GM12875 (cell line): ENCODE data around the gene CLSTN2.

Source experiments
- H3K4me3 ChIP-seq: one replicate; pipeline ENCODE4 v1.5.1; 2011; ENCODE audit warnings: low read depth, low read length, control low read depth
- TF ChIP-seq, protein P1 (sequence below): IDR thresholded peaks from 2 replicates; pipeline ENCODE4 v1.5.1; 2011; ENCODE audit warnings: low read depth, mild to moderate bottlenecking, control low read depth, inconsistent platforms, low read length, moderate library complexity, borderline replicate concordance; ENCODE audit not compliant: insufficient read depth

CLSTN2 gene

DNA sequence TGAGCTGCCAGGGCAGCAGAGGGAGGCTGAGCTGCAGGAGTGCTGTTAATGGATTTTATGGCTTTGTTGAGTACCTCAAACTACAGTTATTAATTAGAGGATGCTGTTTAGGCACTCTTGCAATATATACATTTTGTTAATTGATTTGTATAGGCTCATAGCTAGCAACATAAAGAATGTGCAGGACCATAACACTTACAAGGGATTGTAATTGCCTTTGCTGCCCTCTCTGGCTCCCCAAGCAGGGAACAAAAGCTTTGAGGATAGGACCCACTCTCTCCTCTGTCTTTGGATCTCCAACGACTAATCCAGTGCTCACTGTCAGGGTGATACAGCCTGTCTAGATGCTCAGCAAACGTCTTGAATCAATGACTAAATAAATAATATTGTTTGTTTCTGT, 1.2 kb upstream of the CLSTN2 start:
- no peak overlapping the region for H3K4me3 ChIP-seq
- TF ChIP-seq, protein P1, sequence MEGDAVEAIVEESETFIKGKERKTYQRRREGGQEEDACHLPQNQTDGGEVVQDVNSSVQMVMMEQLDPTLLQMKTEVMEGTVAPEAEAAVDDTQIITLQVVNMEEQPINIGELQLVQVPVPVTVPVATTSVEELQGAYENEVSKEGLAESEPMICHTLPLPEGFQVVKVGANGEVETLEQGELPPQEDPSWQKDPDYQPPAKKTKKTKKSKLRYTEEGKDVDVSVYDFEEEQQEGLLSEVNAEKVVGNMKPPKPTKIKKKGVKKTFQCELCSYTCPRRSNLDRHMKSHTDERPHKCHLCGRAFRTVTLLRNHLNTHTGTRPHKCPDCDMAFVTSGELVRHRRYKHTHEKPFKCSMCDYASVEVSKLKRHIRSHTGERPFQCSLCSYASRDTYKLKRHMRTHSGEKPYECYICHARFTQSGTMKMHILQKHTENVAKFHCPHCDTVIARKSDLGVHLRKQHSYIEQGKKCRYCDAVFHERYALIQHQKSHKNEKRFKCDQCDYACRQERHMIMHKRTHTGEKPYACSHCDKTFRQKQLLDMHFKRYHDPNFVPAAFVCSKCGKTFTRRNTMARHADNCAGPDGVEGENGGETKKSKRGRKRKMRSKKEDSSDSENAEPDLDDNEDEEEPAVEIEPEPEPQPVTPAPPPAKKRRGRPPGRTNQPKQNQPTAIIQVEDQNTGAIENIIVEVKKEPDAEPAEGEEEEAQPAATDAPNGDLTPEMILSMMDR = no peak

DNA sequence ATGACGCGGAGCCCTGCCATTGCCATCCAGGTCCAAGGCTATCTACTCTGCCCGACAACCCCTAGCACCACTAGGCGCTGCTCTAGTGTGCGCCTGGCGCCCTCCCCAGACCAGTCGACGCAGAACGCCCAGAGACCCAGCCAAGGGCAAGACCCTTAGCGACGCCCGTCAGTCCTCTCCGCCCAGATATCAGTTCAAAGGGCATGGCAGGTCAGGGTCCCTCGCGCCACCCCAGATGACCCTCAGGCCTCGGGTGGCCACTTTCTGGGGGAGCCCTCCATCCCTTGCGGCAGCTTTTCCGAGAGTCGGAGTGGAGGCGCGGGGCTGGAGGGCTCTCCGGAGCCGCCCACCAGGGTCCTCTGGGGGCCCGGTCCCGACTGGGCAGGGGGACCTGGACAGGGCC, 371 bp upstream of the CLSTN2 start:
- no peak overlapping the region for H3K4me3 ChIP-seq
- TF ChIP-seq, protein P1 = no peak

DNA sequence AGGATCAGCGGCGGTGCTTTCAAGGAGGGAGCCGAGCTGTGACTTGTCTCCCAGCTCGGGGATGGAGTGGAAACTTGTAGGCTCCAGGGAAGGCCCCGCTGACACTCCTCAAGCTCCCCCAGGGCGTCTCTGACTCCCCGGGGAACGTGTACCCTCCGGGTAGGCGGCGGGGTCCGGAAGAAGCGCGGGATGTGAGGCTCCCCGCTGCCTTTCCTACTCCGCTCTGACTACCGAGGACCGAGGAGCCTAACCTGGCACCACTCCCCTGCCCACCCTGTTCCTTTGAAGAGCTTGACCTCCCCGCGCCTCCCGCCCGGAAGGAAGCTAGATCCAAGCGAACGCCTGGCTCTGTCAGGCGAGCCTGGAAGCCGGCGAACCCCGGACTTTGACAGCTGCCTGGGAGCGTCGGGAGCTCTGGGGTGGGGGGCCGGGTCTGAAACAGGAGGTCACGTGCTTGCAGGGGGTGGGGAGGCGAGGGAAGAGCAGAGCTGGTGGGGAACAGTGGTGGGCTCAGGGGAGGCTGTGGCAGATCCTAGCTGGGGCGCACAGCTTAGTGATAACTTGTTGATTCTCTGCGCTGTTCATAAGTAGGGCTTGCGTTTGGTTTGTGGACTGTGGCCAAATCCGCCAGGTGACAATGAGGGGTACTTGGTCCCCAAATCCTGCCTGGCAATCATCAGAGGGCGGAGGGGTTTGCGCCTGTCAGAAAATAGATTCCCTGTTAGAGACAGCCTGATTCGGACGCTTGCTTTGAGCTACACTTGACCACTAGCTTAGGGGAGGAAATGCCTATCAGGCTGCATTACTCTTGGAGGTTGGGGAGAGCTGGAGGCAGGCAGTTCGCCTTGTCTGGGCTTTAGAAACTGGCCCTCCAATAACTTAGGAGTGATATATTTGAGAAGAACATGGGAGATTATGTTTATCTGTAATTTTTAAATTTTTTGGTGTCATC, 1.2 kb downstream of the CLSTN2 start:
- no peak overlapping the region for H3K4me3 ChIP-seq
- TF ChIP-seq, protein P1 = no peak

DNA sequence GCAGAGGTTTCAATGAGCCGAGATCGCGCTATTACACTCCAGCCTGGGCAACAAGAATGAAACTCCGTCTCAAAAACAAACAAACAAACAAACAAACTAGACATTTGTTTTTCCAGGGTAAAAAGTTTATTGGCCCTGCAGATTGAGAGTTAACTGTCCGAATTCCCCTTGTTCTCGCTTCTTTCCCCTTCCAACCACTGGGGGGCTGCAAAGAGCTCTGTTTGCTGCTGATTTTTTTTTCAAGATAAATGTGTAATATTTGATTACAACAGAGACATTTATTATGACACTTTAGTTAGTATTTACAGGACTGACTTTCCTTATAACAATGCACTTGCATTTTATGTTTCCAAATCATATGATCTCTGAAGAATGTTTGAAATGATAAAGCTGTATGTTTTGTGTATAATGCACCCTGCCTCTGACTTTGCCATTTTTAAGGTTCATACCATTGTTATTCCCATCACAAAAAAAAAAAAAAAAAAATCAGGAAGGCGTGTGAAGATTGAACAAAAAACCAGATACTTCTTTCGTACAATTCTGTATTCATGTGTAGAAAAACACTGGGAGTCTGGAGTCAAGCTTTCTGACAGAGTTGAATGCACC, 2.8 kb downstream of the CLSTN2 start:
- TF ChIP-seq, protein P1 = peak; percentile 64; the same call in 1 of the 2 replicates
- H3K4me3 ChIP-seq = no peak overlapping the region

DNA sequence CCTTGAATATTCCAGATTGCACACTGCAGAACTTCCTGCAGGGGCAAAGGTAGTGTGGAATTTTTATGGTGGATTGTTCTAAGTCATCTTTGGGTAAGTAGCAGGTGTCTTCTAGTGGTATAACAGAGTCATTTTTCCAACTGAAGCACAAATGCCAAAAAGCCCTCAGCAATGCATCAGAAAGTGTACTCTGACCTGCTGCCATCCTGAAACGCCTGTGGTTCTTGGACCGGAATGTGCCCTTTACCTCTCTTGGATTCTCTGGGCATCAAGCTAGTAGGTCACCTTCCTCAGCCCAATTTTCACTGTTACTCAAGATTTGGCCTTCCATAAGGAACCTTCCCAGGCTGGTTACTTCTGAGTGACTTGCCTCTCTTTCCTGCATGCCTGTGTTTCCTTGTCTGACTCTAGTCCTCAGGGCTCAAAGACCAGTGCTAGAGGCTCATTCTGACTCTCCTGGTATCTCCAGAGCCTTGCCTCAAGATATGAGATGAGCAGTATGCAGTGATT, 4.8 kb downstream of the CLSTN2 start:
- no peak overlapping the region for H3K4me3 ChIP-seq
- TF ChIP-seq, protein P1 = no peak

DNA sequence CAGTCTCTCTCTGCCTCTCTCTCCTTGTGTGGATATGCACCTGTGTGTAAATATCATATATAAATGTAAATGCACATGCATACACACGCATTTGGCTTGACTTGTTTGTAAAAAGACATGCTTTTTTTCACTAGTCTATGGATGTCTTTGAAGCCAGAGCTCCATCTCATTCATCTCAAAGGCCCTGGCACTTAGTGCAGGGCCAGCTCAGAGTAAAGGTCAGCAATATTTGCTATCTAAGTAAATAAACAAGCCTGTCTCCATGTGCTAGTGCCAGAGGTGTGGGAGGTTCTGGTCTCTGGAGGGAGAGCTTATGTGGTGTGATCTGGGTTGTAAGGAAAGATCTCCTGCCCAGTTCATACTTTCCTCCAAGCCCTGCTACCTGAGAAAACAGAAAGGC, 5.6 kb downstream of the CLSTN2 start:
- TF ChIP-seq, protein P1 = no peak
- H3K4me3 ChIP-seq = no peak overlapping the region

DNA sequence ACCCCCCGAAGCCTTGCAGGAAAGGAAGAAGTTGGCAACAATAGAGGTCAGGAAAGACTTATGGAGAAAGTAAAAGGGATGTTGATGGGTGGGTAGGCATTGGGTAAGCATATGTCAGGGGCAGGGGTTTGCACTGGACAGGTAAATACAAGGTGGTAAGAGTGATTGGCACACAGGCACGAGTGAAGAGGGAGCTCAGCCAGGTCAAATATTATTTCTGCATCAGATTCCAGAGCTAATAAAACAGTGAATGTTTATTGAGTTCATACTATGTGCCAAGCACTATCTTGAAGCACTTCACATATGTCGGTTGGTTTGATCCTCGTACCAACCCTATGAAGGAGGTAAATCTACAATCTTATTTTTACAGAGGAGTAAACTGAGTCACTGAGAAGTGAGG, 6.6 kb downstream of the CLSTN2 start:
- TF ChIP-seq, protein P1 = no peak
- no peak overlapping the region for H3K4me3 ChIP-seq
